ENCODE data around the gene BUB3. TPM values are rescaled to one million over a fixed set of nuclear protein-coding genes. Genes with fewer than 3 reads are reported as not detected.

BUB3 gene
- total RNA-seq, 4 donors from 2014 or later, result 69.4 to 103 (median 75.9) TPM

DNA sequence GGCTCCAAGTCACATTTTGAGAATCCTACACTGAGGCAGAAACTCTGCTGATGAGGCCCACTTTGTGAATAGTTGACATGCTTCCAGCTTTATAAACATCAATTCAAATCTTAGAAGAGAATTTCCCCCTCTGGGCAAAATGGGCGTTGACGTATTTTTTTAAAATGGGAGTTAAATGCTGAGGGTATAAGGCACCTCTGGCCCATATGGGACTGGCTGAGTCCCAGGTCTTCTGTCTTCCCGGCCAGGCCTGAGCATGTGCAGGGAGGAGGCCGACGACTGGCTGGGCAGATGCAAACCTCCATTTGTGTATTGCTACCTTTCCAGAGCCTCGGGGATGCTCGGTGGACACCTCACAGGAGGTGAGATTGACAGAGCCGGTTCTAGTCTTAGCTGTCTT is 37.7 kb downstream of the BUB3 start:
- ATAC-seq, result no peak
- Histone ChIP-seq H3K4me1 (no peaks in the 10 kb centered on the region), H3K9me3 (no peaks in the 10 kb centered on the region), H3K36me3 (peaks cover 0 to 24% of the 10 kb centered on the region in 2 donors), H3K27me3 (no peaks in the 10 kb centered on the region), H3K27ac (no peak overlapping the region), H3K4me3 (no peak overlapping the region)
- 83 to 100% methylated on average over 2 to 7 of the region's 8 CpGs for WGBS, 2 donors (ENCODE audit: low coverage in 1 of 2)
- TF ChIP-seq POLR2AphosphoS5 (IDR thresholded peaks at IDR 0.05) (no peak), POLR2A (IDR thresholded peaks at IDR 0.05) (no peak), CTCF (IDR thresholded peaks at IDR 0.05) (no peak), EP300 (IDR thresholded peaks at IDR 0.05) (no peak)

- no peak for ATAC-seq
- Histone ChIP-seq H3K9me3 (no peaks in the 10 kb centered on the region), H3K4me1 (no peaks in the 10 kb centered on the region), H3K27ac (no peak overlapping the region), H3K36me3 (peaks cover 0 to 22% of the 10 kb centered on the region in 2 donors), H3K4me3 (no peak overlapping the region), H3K27me3 (no peaks in the 10 kb centered on the region)
- WGBS, 2 donors (ENCODE audit: low coverage in 1 of 2), result 93% methylated on average over 4 of the region's 9 CpGs; no CpG with 5 or more reads in 1 of the 2 donors
- TF ChIP-seq POLR2A (IDR thresholded peaks at IDR 0.05) (no peak), POLR2AphosphoS5 (IDR thresholded peaks at IDR 0.05) (no peak), CTCF (IDR thresholded peaks at IDR 0.05) (no peak), EP300 (IDR thresholded peaks at IDR 0.05) (no peak)
Measured at GRCh38 chr10:123194056-123194455, 39.9 kb downstream of the BUB3 start.

DNA sequence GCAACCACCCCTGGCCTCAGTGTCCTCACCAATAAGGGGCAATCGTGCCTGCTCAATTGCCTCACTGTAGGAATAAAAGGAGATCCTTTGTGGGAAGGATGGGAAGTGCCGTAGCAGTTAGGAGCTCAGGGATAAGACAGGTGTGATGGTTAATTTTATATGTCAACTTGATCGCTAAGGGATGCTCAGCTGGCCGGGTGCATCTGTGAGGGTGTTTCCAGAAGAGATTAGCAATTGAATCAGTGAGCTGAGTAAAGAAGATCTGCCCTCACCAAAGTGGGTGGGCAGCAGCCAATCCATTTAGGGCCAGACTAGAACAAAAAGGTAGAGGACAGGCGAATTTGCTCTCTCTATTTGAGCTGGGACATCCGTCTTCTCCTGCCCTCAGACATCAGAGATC is 46.3 kb downstream of the BUB3 start:
- H3K9me3 ChIP-seq, result no peaks in the 10 kb centered on the region
- H3K36me3 ChIP-seq, result no peaks in the 10 kb centered on the region
- no peak for ATAC-seq
- H3K27ac ChIP-seq, result no peak overlapping the region
- H3K27me3 ChIP-seq, result no peaks in the 10 kb centered on the region
- TF ChIP-seq CTCF (IDR thresholded peaks at IDR 0.05) (no peak), POLR2AphosphoS5 (IDR thresholded peaks at IDR 0.05) (no peak), POLR2A (IDR thresholded peaks at IDR 0.05) (no peak), EP300 (IDR thresholded peaks at IDR 0.05) (no peak)
- no peaks in the 10 kb centered on the region for H3K4me1 ChIP-seq
- WGBS, 2 donors (ENCODE audit: low coverage in 1 of 2), result 81 to 83% methylated on average over 1 to 5 of the region's 6 CpGs
- H3K4me3 ChIP-seq, result no peak overlapping the region

DNA sequence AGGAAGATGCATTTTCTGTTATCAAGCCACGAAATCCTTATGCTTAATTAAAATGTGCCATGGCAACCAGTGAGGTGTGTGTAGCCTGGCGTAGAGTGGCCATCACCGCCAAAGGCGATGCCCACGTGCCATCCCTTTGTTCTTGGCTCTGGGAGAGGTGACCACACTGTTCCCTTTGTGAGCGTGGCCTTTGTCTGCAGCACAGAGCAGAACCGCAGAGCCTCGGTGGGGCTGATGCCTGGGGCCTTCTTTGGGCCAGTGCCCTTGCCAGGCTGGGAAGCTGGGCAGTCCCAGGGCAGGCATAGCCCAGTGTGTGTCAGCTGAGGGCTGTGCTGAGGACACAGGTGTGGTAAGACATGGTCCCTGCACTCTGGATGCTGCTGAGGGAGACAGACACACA is 48.3 kb downstream of the BUB3 start:
- H3K27ac ChIP-seq, result no peak overlapping the region
- WGBS, 2 donors (ENCODE audit: low coverage in 1 of 2), result 45% methylated on average over 2 of the region's 8 CpGs; no CpG with 5 or more reads in 1 of the 2 donors
- TF ChIP-seq POLR2AphosphoS5 (IDR thresholded peaks at IDR 0.05), result no peak
- H3K27me3 ChIP-seq, result no peaks in the 10 kb centered on the region
- H3K9me3 ChIP-seq, result peaks cover 0 to 3% (median 0%) of the 10 kb centered on the region in 3 donors
- H3K36me3 ChIP-seq, result no peaks in the 10 kb centered on the region
- no peak for ATAC-seq
- no peak overlapping the region for H3K4me3 ChIP-seq
- no peaks in the 10 kb centered on the region for H3K4me1 ChIP-seq

DNA sequence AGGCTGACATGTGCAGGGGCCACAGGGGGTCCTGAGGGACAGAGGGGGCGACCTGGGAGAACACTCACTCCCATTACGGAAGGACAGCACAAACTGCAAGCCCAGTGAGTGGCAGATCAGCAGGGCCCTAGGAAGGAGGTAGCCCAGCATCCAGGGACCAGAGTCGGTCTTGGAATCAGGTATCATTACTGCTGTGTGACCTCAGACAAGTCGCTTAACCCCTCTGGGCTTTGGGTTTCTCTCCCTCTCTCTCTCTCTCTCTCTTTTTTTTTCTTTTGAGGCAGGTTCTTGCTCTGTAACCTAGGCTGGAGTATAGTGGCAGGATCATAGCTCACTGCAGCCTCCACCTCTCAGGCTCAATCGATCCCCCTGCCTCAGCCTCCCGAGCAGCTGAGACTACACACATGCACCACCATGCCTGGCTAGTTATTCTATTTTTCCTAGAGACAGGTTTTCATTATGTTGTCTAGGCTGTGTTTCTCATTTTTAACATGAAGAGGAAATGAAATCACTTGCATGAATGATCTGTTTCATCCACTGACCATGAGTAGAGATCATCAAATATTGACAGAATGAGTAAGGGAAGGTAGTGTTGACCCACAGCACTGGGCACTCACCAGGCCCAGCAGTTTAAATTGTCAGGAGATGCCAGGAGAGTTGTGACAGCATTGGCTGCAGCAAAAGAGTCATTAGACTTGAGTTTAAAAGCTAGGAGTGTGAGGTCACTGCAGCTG is 49.4 kb downstream of the BUB3 start:
- 84 to 89% methylated on average over 3 to 5 of the region's 6 CpGs for WGBS, 2 donors (ENCODE audit: low coverage in 1 of 2)
- ATAC-seq, result no peak
- TF ChIP-seq CTCF (IDR thresholded peaks at IDR 0.05) (no peak), POLR2A (IDR thresholded peaks at IDR 0.05) (no peak), POLR2AphosphoS5 (IDR thresholded peaks at IDR 0.05) (no peak), EP300 (IDR thresholded peaks at IDR 0.05) (no peak)
- no peaks in the 10 kb centered on the region for H3K36me3 ChIP-seq
- peaks cover 0 to 13% (median 0%) of the 10 kb centered on the region in 3 donors for H3K9me3 ChIP-seq
- no peaks in the 10 kb centered on the region for H3K4me1 ChIP-seq
- H3K27ac ChIP-seq, result no peak overlapping the region
- no peaks in the 10 kb centered on the region for H3K27me3 ChIP-seq
- no peak overlapping the region for H3K4me3 ChIP-seq

All from gastroesophageal sphincter (tissue), 4 donors.